Loucy (cell line): ENCODE data around the gene KLHDC10.
A peak's percentile ranks its signal among the peaks of the same experiment; 100 is the strongest.
"Not testable (repeated sequence)": the region's sequence is repeated elsewhere in the genome, so short reads cannot be mapped to it uniquely, and the experiment has no call there.

Experiments
- H2AFZ ChIP-seq: fragments of 200-600 bp; sonication (generic); 2 replicates; pipeline ENCODE4 v1.6.0; 2016; ENCODE audit warnings: antibody characterized with exemption, mild to moderate bottlenecking, low read length, moderate library complexity
- H3F3A ChIP-seq: fragments of 200-600 bp; 2 replicates; pipeline ENCODE4 v1.6.0; 2016; ENCODE audit warnings: antibody characterized with exemption, low read depth, mild to moderate bottlenecking
- H3K27me3 ChIP-seq: fragments of 200-600 bp; sonication (generic); 2 replicates; pipeline ENCODE4 v1.6.1; 2014; ENCODE audit warnings: low read length, mild to moderate bottlenecking; ENCODE audit not compliant: insufficient read depth, poor library complexity, severe bottlenecking
- H3K36me3 ChIP-seq: fragments of 200-600 bp; sonication (generic); 2 replicates; pipeline ENCODE4 v1.6.1; 2016; ENCODE audit warnings: low read length; ENCODE audit not compliant: insufficient read depth
- H3K4me1 ChIP-seq: fragments of 200-600 bp; sonication (generic); 2 replicates; pipeline ENCODE4 v1.5.1; 2014; ENCODE audit warnings: low read length, mild to moderate bottlenecking; ENCODE audit not compliant: insufficient read depth, poor library complexity, severe bottlenecking
- H3K4me2 ChIP-seq: fragments of 200-600 bp; sonication (generic); 2 replicates; pipeline ENCODE4 v1.6.0; 2014; ENCODE audit warnings: antibody characterized with exemption, low read length, low read depth, mild to moderate bottlenecking; ENCODE audit not compliant: poor library complexity, severe bottlenecking
- H3K4me3 ChIP-seq: fragments of 200-600 bp; sonication (generic); 2 replicates; pipeline ENCODE4 v1.5.1; 2014; ENCODE audit warnings: low read length, mild to moderate bottlenecking, mixed read lengths; ENCODE audit not compliant: poor library complexity, severe bottlenecking
- H3K79me2 ChIP-seq: fragments of 200-600 bp; sonication (generic); 2 replicates; pipeline ENCODE4 v1.6.1; 2014; ENCODE audit warnings: low read length; ENCODE audit not compliant: insufficient read depth
- H3K9ac ChIP-seq: fragments of 200-600 bp; sonication (generic); 2 replicates; pipeline ENCODE4 v1.6.0; 2014; ENCODE audit warnings: mild to moderate bottlenecking, low read depth, low read length, moderate library complexity; ENCODE audit not compliant: poor library complexity, severe bottlenecking
- H3K9me2 ChIP-seq: fragments of 200-600 bp; sonication (generic); replicated peaks from 2 replicates; pipeline ENCODE4 v1.6.1; 2016; ENCODE audit warnings: low read depth, low read length, mixed read lengths
- H3K9me3 ChIP-seq: fragments of 200-600 bp; sonication (generic); 2 replicates; pipeline ENCODE4 v1.6.1; 2014; ENCODE audit warnings: mild to moderate bottlenecking, antibody characterized with exemption, low read length, low read depth; ENCODE audit not compliant: insufficient read depth
- H4K20me1 ChIP-seq: fragments of 200-600 bp; sonication (generic); 2 replicates; pipeline ENCODE4 v1.6.0; 2014; ENCODE audit warnings: antibody characterized with exemption, low read length, mild to moderate bottlenecking; ENCODE audit not compliant: insufficient read depth, poor library complexity, severe bottlenecking
- CTCF ChIP-seq: fragments of 200-600 bp; sonication (generic); conservative IDR thresholded peaks from 2 replicates; pipeline ENCODE4 v1.5.1; 2014; ENCODE audit warnings: mild to moderate bottlenecking, antibody characterized with exemption, low read length
- EZH2phosphoT487 ChIP-seq: fragments of 200-600 bp; IDR thresholded peaks from 2 replicates; pipeline ENCODE4 v1.6.1; 2018; ENCODE audit warnings: antibody characterized with exemption, mild to moderate bottlenecking, moderate library complexity, borderline replicate concordance

KLHDC10 gene

GRCh38 chr7:130063036-130063435, 7.3 kb upstream of the KLHDC10 start:
- no peak overlapping the region for H3K4me2 ChIP-seq
- no peaks in the 10 kb centered on the region for H3F3A ChIP-seq
- no peaks in the 10 kb centered on the region for H3K36me3 ChIP-seq
- H2AFZ ChIP-seq = no peak overlapping the region
- no peak overlapping the region for H3K9ac ChIP-seq
- no peaks in the 10 kb centered on the region for H4K20me1 ChIP-seq
- H3K4me3 ChIP-seq = no peak overlapping the region
- no peak for TF ChIP-seq EZH2phosphoT487
- TF ChIP-seq CTCF = peak; percentile 88
- H3K9me3 ChIP-seq = no peaks in the 10 kb centered on the region
- no peaks in the 10 kb centered on the region for H3K9me2 ChIP-seq
- no peaks in the 10 kb centered on the region for H3K79me2 ChIP-seq
- no peaks in the 10 kb centered on the region for H3K27me3 ChIP-seq
- peaks cover 7% of the 10 kb centered on the region for H3K4me1 ChIP-seq

- not testable (repeated sequence) for H3K4me3 ChIP-seq, H3F3A ChIP-seq, H3K9me3 ChIP-seq, H2AFZ ChIP-seq, H3K36me3 ChIP-seq, H3K79me2 ChIP-seq, H3K4me1 ChIP-seq, H4K20me1 ChIP-seq, H3K9me2 ChIP-seq, H3K27me3 ChIP-seq, H3K9ac ChIP-seq, H3K4me2 ChIP-seq
Observed at GRCh38 chr7:130064580-130064926, 5.8 kb upstream of the KLHDC10 start.

- Histone ChIP-seq H3K9ac (no peak overlapping the region), H3K4me1 (peaks cover 8% of the 10 kb centered on the region), H3K79me2 (peaks cover under 1% of the 10 kb centered on the region; the same call in 1 of the 2 replicates), H3K4me2 (no peak overlapping the region), H3K36me3 (no peaks in the 10 kb centered on the region), H4K20me1 (no peaks in the 10 kb centered on the region), H3K9me3 (no peaks in the 10 kb centered on the region), H2AFZ (no peak overlapping the region), H3K27me3 (no peaks in the 10 kb centered on the region), H3F3A (no peaks in the 10 kb centered on the region), H3K4me3 (no peak overlapping the region), H3K9me2 (no peaks in the 10 kb centered on the region)
- no peak for TF ChIP-seq CTCF
- TF ChIP-seq EZH2phosphoT487 = no peak
Observed at GRCh38 chr7:130065500-130066152, 4.7 kb upstream of the KLHDC10 start.
